BJ (cell line): Measurements from ENCODE around the gene CELSR3. TPM values are rescaled to one million over a fixed set of nuclear protein-coding genes. Genes with fewer than 3 reads are reported as not detected.

Source experiments
- CTCF ChIA-PET: fragments of 350-600 bp; formaldehyde crosslinking; extraction: SDS; loops from one replicate; lab custom pipeline; 2021; ENCODE audit warnings: antibody characterized with exemption, inconsistent platforms; lab: Yijun Ruan, JAX
- POLR2A ChIA-PET: fragments of 300-600 bp; sonication (Branson Sonifier 250); formaldehyde crosslinking; extraction: SDS; loops from one replicate; lab custom pipeline; 2021; ENCODE audit warnings: antibody characterized with exemption; lab: Charles Lee
- DNase-seq: peaks from one replicate; pipeline ENCODE4 v3.0.0-alpha.2; 2011; ENCODE audit warnings: low read depth
- H3K27me3 ChIP-seq: 2 replicates; pipeline ENCODE4 v1.6.0; 2011; ENCODE audit warnings: low read length; ENCODE audit not compliant: control insufficient read depth, insufficient read depth
- H3K36me3 ChIP-seq: 2 replicates; pipeline ENCODE4 v1.5.1; 2011; ENCODE audit warnings: low read length; ENCODE audit not compliant: control insufficient read depth, insufficient read depth
- H3K4me3 ChIP-seq: 2 replicates; pipeline ENCODE4 v1.5.1; 2011; ENCODE audit warnings: low read depth, mild to moderate bottlenecking, control low read depth, low read length
- polyA plus RNA-seq: library from polyadenylated mRNA; depleted of rRNA; stranded (reverse); fragments of >200 nt; gene quantifications from 2 replicates; pipeline ENCODE4 v1.2.3, GENCODE V29; 2011
- TF ChIP-seq, protein P1 (sequence below): IDR thresholded peaks from 2 replicates; pipeline ENCODE4 v1.5.1; 2011; ENCODE audit warnings: low read depth, mild to moderate bottlenecking, control low read depth, inconsistent platforms, low read length, moderate library complexity; ENCODE audit not compliant: insufficient read depth

Gene CELSR3
- polyA plus RNA-seq, 1 experiment: 0.88 TPM

DNA sequence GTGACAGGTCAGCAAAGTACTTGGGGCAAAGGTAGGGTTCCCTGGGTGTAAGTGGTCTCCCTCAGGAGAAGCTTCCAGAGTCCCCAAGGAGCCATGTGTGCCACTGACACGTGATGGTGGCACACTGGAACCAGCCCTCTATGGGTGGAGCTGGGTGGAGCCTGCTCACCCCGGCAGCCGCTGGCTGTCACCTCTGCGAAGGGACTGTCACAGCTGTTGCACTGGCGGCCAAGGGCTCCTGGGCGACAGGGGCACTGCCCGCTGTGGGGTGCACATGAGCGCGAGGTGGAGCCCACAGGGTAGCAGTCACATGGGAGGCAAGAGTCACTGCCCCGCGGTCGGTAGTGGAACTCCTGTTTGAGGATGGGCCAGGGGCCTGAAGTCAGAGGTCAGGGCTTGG, 12.0 kb downstream of the CELSR3 start:
- POLR2A ChIA-PET: no interaction called here
- TF ChIP-seq, protein P1, sequence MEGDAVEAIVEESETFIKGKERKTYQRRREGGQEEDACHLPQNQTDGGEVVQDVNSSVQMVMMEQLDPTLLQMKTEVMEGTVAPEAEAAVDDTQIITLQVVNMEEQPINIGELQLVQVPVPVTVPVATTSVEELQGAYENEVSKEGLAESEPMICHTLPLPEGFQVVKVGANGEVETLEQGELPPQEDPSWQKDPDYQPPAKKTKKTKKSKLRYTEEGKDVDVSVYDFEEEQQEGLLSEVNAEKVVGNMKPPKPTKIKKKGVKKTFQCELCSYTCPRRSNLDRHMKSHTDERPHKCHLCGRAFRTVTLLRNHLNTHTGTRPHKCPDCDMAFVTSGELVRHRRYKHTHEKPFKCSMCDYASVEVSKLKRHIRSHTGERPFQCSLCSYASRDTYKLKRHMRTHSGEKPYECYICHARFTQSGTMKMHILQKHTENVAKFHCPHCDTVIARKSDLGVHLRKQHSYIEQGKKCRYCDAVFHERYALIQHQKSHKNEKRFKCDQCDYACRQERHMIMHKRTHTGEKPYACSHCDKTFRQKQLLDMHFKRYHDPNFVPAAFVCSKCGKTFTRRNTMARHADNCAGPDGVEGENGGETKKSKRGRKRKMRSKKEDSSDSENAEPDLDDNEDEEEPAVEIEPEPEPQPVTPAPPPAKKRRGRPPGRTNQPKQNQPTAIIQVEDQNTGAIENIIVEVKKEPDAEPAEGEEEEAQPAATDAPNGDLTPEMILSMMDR: no peak
- Histone ChIP-seq H3K36me3 (no peaks in the 10 kb centered on the region), H3K4me3 (no peak overlapping the region), H3K27me3 (no peaks in the 10 kb centered on the region)
- no peak for DNase-seq
- CTCF ChIA-PET: interaction anchor here (1.5 kb wide), 1 partner anchor 15 kb away, joined by 5 read pairs; the partner anchor contains the start of gene SLC26A6

DNA sequence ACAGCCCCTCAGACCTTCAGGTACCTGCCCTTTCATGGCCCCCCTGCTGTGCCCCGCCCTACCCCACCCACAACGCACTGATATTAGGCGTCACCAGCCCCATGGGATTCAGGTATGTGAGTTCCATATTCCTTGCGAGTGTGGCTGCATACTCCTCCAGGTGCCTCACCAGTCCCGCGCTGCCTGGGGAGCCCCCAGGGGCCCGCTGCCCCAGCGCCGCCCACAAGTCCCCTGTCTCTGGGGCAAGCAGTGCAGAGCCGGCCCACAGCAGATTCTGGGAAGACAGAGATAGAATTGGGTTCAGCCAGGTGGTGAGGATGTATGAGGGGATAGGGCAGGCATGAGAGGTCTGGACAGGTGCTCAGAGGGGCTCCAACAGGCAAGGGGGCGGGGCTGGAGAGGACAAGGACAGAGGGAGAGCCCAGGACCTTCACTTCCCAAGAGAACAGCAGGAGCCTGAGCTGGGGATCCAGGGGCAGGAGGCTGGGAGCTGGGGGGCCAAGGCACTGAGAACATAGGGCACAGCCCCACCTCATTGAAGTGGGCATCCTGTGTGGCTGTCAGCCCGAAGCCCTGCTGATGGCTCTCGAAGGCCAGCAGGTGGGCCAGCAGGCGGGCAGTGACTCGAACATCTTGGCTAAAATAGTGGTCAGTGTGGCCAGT, 14.4 kb downstream of the CELSR3 start:
- POLR2A ChIA-PET: interaction anchor here (0.6 kb wide), 1 partner anchor 14 kb away, joined by 4 read pairs; no protein-coding TSS in a partner anchor
- CTCF ChIA-PET: interaction anchor here (0.7 to 1.1 kb wide), 3 partner anchors 12 to 212 kb away, joined by 3 read pairs; partner anchors contain the start of gene SLC26A6
- H3K27me3 ChIP-seq: no peaks in the 10 kb centered on the region
- TF ChIP-seq, protein P1: no peak
- no peaks in the 10 kb centered on the region for H3K36me3 ChIP-seq
- DNase-seq: no peak
- no peak overlapping the region for H3K4me3 ChIP-seq

DNA sequence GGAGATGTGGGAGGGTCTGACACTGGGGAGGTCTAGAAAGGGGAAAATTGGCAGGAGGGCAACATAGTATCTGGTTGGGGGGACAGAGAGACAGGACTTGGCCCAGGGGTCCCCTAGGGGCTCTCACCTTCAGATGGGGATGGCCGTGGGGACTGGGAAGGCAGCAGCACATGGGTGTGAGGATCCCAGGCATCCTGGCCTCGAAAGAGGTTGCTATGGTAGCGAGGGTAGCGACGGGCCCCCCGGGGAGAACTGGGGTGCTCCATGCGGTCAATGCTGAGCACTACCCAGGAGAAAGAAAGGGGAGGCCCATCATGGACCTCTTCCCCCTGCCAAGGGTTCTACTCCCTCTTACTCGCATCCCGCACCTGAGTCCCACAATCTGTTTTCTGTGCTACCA, 15.0 kb downstream of the CELSR3 start:
- CTCF ChIA-PET: no interaction called here

DNA sequence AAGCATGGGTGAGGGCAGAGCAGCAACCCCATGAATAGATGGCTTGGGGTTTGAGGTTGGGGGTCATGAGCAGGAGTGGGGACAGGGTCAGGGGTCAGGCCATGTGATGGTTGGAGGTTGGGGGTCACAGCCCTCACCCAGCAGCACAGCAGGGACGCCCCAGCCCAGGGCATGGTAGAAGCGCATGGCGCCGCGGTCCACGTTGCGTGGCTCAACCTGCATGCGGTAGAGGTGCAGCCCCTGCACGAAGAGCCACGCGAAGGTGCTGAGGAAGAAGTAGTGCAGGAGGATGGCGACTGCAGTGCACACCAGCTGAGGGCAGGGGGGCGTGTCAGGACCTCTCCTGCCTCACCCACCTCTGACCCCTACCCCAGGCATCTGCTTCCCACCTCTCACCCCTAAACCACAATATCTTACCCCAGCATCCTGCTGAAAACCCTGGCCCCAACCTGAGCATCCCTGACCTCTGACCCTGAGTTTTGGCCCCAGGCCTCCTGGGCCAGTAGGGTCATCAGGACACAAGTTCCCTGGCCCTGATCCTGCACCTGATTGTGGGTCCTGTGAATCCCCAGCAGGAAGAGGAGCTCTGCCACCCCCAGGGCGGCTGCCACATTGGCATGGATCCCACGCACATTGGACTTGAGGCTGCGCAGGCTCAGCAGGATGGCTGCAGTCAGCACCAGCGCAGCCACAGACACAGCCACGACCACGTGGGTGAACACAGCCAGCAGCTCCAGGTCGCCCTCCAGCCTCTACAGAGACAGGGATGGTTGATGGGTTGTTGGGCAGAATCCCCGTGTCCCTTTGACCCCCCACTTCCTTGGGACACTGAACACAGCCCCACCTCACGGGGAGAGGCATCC, 17.6 kb downstream of the CELSR3 start:
- ChIA-PET POLR2A (no interaction called here), CTCF (interaction anchor here (0.6 to 1.6 kb wide), 3 partner anchors 10 to 116 kb away, joined by 3 to 4 read pairs (median 4); partner anchors contain the start of gene SLC26A6)
- Histone ChIP-seq H3K36me3 (peaks cover 1% of the 10 kb centered on the region; the same call in 1 of the 2 replicates), H3K4me3 (no peak overlapping the region), H3K27me3 (no peaks in the 10 kb centered on the region)
- TF ChIP-seq, protein P1: no peak
- no peak for DNase-seq

More for the DNA sequence above, 15.0 kb downstream of the CELSR3 start:
- Histone ChIP-seq H3K36me3 (no peaks in the 10 kb centered on the region), H3K27me3 (no peaks in the 10 kb centered on the region), H3K4me3 (no peak overlapping the region)
- no peak for DNase-seq
- TF ChIP-seq, protein P1: no peak
- POLR2A ChIA-PET: no interaction called here

DNA sequence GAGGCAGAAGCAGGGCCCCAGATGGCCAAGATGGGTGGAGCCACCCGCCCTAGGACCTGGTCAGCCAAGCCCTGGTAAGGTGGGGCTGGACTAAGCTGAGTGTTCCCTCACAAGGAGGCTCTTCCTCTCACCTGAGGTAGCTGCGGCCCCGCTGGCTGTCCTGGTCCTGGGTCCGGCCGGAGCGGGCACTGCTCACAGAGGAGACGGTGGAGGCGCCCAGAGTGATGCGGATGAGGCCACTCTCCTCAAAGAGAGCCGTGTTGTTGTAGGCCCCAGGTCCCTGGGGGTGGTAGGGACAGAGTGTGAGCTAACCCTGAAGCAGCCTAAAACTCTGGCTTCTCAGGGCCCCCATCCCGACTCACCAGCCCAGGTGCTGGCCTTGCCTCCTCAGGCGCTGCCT, 20.1 kb downstream of the CELSR3 start:
- Histone ChIP-seq H3K27me3 (no peaks in the 10 kb centered on the region), H3K36me3 (peaks cover 1% of the 10 kb centered on the region; the same call in 1 of the 2 replicates), H3K4me3 (no peak overlapping the region)
- ChIA-PET CTCF (no interaction called here), POLR2A (no interaction called here)
- no peak for DNase-seq
- TF ChIP-seq, protein P1: no peak
